GM18517 (cell line): Measurements from ENCODE around the gene PVALB.
A peak's percentile ranks its signal among the peaks of the same experiment; 100 is the strongest.

Source experiments
- ATAC-seq: cut with Tn5 transposase; IDR thresholded peaks from one replicate; pipeline ENCODE4 v1.9.1; 2021; ENCODE audit warnings: mild to moderate bottlenecking, moderate library complexity; ENCODE audit not compliant: unreplicated experiment

Gene PVALB, protein sequence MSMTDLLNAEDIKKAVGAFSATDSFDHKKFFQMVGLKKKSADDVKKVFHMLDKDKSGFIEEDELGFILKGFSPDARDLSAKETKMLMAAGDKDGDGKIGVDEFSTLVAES

DNA sequence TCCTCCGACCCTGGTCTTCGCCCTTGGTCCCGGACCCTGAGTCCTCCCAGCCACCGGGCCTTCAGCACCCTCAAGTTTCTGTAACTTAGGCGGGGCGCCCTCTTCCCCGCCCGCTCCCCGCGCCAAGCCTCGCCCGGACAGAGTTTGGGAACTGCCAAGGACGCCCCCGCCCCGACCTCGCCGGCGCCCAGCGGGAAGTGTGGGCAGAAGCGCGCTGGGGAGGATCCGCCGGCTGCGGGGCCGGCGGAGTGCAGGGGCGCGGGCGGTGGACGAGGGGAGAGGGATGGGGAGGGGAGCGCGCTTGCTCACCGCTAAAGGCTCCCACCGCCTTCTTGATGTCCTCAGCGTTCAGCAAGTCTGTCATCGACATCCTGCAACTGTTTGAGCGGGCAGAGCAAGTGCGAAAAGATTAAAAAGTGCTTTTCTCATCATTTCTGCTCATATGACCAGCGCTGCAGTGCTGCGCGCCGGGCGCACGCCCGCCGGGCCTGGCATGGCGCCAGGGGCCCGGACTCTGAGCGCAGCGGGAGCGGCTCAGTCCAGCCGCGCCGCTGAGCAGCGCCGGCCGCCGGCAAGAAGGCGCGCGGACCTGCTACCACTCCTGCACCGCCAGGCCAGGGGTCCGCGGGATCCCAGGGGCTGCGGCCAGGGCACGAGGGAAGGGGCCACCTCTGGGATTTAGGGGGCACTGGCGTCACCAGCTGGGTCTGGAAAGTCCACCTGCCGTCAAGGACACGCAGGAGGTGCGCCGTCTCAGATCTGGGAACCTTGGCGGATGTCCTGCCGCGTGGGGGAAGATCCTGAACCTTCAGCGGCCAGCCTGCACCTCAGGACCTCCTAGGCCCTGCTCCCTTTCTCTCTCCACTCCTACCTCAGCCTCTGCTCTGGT lies at the start of gene PVALB:
TSS of gene PVALB (minus strand) at position 400 of the 889 bp plus-strand sequence. CDS start at position 370, 30 bp downstream.
- no peak for ATAC-seq

GRCh38 chr22:36865346-36865745 lies 48.5 kb upstream of the PVALB start:
- ATAC-seq: no peak

- ATAC-seq: no peak
Measured at GRCh38 chr22:36864454-36865215, 47.8 kb upstream of the PVALB start.

- ATAC-seq: no peak
Measured at GRCh38 chr22:36863979-36864378, 47.1 kb upstream of the PVALB start.

- no peak for ATAC-seq
Measured at GRCh38 chr22:36863281-36863680, 46.4 kb upstream of the PVALB start.

DNA sequence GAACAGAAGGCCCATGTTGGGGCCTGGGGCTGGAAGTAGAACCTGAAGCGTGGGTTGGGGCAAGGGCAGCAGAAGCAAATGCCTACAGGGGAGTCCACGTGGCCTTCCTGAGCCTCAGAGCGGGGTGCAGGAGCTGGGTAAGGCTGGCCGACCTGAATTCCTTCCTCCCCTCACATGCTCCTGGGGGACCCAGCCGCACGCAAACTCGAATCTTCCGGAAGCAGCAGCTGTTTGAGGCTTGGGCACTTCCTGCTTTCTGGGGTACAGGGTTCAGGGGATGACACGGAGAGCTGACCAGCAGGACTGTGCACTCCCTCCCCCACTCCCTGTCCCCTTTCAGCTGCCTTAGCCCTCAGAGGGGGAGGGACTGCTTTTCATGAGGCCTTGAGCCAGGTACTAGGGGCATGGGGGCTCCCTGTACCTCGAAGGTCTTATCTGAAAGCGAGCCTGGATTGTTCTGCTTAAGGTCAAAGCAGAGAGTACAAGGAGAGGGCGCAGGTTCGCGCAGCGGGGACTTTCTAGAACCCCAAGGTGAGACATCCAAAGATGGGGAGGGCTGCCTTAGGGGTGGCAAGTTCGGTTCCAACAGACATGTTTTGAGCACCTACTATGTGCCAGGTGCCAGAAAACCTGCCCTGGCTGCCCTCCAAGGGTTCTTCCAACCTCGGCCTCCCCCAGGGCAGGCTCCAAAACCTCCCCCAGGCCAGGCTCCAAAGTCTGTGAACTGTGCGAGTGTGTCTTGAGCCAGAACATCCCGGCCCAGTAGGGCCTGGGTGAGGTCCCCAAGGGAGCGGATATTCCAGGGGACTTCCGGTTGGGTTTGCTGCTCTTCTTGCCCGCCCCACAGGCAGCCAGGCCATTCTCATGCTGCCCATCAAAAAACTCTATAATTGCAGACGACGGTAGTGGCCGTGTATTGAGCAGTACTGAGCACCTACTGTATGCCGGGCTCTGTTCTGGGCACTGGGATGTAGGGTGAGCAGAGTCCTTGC lies 45.7 kb upstream of the PVALB start:
- ATAC-seq: no peak

- peak; percentile 71 for ATAC-seq
Measured at GRCh38 chr22:36860821-36861659, 44.2 kb upstream of the PVALB start, which contains the start of gene NCF4. Gene NCF4 (plus strand): TSS chr22:36861006. CDS start chr22:36861172, 166 bp downstream.

DNA sequence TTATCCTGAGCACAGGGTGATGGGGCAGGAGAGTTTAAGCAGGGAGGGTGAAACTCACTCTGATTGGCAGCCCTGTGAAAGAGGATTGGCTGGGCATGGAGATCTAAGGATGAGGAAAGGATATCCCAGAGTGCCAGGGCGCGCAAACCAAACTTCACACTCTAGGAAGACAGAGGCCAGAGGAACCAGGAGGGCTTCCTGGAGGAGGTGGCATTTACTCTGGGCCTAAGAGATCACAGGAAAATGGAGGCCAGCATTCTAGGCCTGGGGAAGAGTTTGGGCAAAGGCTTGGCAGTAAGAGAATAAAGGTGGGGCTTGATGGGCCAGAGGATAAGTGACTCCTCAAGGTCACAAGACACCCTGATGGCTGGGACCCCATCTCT lies 43.6 kb upstream of the PVALB start:
- no peak for ATAC-seq

- no peak for ATAC-seq
Measured at GRCh38 chr22:36860017-36860416, 43.2 kb upstream of the PVALB start.

- ATAC-seq: no peak
Measured at GRCh38 chr22:36858966-36859365, 42.1 kb upstream of the PVALB start.

DNA sequence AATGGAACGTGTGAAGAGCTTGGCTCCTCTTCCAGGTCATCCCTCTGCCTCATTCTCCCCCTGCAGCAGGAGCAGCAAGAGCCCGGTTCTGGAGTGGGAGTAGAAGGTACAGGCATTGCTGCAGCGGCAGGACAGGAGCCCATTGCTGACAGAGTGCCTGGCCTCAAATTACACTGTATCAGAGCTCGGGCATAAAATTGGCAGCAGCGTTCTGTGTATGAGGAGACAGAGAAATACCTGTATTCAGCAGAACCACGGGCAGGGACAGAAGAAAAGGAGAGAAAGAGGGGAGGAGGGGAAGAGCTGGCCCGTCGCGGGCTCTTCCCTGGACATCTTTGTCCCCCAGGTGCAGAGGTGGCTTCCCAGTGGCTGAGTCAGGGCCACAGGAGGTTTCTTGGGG lies 41.3 kb upstream of the PVALB start:
- no peak for ATAC-seq

GRCh38 chr22:36856792-36857135 lies 39.9 kb upstream of the PVALB start:
- ATAC-seq: no peak

DNA sequence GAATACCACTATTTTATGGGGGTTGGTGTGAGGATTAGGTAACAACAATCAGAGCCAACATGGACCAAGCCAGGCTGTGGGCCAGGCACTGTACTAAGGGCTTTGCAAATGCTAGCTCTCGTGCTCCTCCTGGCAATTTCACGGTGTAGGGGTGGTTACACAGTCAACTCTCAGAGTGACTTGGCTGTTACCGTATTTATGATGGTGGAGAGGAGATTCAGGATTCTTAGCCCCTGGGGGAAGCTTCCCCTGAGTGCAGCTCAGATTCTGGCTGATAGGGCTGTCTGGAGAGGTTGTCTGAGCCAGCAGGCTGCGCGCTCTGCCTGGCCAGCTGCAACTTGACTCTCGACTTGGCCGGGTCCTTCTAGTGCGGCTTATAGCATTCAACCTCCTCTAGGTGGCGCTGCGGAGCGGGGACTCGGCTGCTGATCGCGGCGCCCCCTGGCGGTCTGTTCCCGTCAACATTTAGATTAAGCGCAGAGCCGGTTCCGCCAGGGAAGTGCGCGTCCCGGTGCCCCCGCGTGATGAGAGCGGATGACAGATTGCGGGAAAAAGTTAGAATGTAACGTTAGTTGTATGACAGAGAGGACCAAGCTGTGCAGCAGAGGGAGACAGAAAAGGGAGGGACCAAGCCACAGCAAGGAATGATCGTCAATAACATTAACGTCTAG lies 39.4 kb upstream of the PVALB start:
- ATAC-seq: no peak

DNA sequence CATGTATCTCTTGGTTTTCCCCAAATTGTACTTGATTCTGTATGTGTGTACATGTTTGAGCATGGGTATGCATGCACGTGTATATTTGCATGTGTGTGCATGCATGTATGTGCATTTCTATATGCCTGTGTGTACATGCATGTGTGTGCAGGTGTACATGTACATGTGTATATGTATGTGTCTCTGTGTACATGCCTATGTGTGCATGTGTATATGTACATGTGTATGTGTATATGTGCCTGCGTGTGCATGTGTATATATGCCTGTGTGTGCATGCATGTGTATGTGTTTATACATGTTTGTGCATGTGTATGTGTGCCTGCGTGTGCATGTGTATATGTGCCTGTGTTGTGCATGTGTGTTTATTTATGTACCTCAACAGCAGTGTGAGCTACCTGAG lies 38.6 kb upstream of the PVALB start:
- ATAC-seq: no peak

GRCh38 chr22:36853407-36854099 lies 36.7 kb upstream of the PVALB start:
- no peak for ATAC-seq

DNA sequence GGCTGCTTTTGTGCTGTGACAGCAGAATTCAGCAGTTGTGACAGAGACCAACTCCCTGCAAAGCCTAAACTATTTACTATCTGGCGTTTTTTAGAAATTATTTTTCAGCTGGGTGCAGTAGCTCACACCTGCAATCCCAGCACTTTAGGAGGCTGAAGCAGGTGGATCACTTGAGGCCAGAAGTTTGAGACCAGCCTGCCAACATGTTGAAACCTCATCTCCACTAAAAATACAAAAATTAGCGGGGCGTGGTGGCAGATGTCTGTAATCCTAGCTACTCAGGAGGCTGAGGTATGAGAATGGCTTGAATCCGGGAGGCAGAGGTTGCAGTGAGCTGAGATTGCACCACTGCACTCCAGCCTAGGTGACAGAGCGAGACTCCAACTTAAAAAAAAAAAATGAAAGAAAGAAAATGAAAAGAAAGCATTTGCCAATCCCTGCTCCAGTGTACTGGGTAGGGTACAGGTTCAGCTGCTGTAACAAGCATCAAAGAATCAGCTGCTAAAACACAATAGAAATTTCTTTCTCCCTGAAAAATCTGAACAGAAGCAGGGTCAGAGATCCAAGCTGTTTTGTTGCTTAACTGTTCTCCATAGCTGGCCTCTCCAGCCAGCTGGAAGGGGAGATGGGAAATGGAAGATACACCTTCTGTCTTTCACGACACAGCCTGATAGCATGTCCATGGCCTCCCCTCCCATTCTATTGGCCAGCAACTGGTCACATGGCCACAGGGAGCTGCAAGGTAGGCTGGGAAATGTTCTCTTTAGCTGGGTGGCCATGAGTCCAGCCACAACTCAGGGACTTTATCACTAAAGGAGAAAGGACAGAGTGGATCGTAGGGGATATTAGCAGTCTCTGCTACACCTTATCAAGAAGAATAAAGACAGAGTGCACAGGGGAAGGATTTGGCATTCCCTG lies 35.5 kb upstream of the PVALB start:
- no peak for ATAC-seq

DNA sequence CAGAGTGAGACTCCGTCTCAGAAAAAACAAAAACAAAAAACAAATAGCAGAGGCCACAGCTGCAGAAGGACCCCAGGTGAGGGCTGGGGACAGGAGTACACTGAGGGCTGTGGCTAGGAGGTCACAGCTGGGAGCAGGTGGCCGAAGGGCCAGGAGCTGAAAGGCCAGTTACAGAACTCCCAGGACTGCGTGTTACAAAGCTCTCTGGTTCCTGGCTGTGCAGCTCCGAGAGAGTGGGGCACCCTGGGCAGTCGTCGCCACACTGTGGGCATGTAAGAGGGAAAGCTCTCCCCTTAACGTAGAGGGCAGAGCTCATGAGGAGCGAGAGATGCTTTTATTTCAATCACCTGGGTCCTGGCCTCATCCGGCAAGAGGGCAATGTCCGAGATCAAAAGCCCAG lies 33.8 kb upstream of the PVALB start:
- ATAC-seq: no peak

DNA sequence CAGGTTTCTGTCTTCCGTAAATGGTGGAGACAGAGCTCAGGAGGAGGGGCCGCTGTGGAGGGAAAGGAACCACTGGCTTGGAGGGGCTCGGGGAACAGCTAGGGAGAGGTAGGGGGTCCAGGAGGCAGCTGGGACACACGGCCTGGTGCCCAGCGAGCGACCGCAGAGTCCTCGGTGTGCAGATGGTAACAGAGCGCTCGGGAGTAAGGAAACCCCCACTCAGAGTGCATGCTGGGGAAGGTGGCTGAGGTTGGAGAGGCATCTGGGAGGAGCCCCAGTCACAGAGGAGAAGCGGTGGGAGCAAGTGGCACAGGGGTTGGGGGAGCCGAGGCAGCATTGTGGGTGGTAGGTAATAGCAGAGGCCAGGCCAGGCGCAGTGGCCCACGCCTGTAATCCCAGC lies 33.2 kb upstream of the PVALB start:
- ATAC-seq: no peak
